Lower lobe of right lung (tissue), 2 donors: ENCODE measurements around the gene GBP6. TPM values are rescaled to one million over a fixed set of nuclear protein-coding genes. Genes with fewer than 3 reads are reported as not detected.
A peak's percentile ranks its signal among the peaks of the same experiment; 100 is the strongest.
"Not testable (repeated sequence)": the region's sequence is repeated elsewhere in the genome, so short reads cannot be mapped to it uniquely, and the experiment has no call there.

ENCODE experiments used
- ATAC-seq, 2 donors: fragments of 200-7000 bp; cut with Tn5 transposase; one replicate each; pipeline ENCODE4 v1.9.1; 2020 to 2022; ENCODE audit warnings: mild to moderate bottlenecking in 2 of 2, moderate library complexity in 2 of 2
- DNase-seq: peaks from one replicate; pipeline ENCODE4 v3.0.0-alpha.2; 2020
- H3K27ac ChIP-seq: fragments of 200-600 bp; one replicate; pipeline ENCODE4 v1.8.0; 2022
- H3K27me3 ChIP-seq: fragments of 200-600 bp; one replicate; pipeline ENCODE4 v1.8.0; 2022; ENCODE audit warnings: low read depth
- H3K36me3 ChIP-seq: fragments of 200-600 bp; one replicate; pipeline ENCODE4 v1.8.0; 2022; ENCODE audit warnings: mild to moderate bottlenecking
- H3K4me1 ChIP-seq: fragments of 200-600 bp; one replicate; pipeline ENCODE4 v1.8.0; 2022
- H3K4me3 ChIP-seq: fragments of 200-600 bp; one replicate; pipeline ENCODE4 v1.8.0; 2022; ENCODE audit warnings: mild to moderate bottlenecking
- H3K9me3 ChIP-seq: fragments of 200-600 bp; one replicate; pipeline ENCODE4 v1.8.0; 2022
- intact Hi-C: fragments of 100-400 bp; cut with DNase I; formaldehyde crosslinking; loops from one replicate; pipeline ENCODE4 v1.11.0; 2022
- total RNA-seq: library from RNA; stranded (reverse); fragmentation: NEBNext Ultra II Directional; extraction: Animal tissue kit (Norgen Biotek cat#: 25700); gene quantifications from one replicate; pipeline ENCODE4 v1.2.1, GENCODE V29; 2021
- TF ChIP-seq, protein P1 (sequence below): fragments of 200-600 bp; IDR thresholded peaks from one replicate; pipeline ENCODE4 v1.8.0; 2022; ENCODE audit warnings: antibody characterized with exemption, mild to moderate bottlenecking
- donor health status: DM: no; HTN: yes; CAD: no; lungs with severe emphysema.

The GBP6 gene
- total RNA-seq, 1 donor from 2014 or later, result 0.68 TPM

DNA sequence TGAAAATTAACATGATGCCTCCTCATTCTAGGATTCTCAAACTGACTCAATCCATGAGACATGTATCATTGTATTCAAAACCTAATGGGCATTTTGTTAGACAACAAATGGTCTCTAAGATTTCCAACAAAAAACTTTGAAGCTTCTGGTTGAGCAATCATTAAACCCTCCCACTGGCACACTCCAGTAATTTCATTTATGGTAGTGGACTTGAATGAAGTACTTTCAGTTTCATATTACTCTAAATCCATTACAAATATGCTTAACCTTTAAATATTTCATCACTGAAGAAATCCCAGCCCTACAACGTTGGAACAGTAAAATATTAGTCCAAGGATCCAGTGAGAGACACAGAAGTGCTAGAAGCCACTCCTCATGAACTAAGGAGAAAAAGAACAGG lies 43.5 kb downstream of the GBP6 start:
- Histone ChIP-seq H3K36me3 (no peaks in the 10 kb centered on the region), H3K9me3 (no peaks in the 10 kb centered on the region), H3K27me3 (no peaks in the 10 kb centered on the region), H3K4me3 (peak overlapping the region; percentile 50), H3K4me1 (peaks cover 7% of the 10 kb centered on the region), H3K27ac (peak overlapping the region; percentile 73)
- intact Hi-C loops, result no loop called here
- ATAC-seq, result peak; percentile 75 to 84
- DNase-seq, result no peak
- TF ChIP-seq, protein P1, sequence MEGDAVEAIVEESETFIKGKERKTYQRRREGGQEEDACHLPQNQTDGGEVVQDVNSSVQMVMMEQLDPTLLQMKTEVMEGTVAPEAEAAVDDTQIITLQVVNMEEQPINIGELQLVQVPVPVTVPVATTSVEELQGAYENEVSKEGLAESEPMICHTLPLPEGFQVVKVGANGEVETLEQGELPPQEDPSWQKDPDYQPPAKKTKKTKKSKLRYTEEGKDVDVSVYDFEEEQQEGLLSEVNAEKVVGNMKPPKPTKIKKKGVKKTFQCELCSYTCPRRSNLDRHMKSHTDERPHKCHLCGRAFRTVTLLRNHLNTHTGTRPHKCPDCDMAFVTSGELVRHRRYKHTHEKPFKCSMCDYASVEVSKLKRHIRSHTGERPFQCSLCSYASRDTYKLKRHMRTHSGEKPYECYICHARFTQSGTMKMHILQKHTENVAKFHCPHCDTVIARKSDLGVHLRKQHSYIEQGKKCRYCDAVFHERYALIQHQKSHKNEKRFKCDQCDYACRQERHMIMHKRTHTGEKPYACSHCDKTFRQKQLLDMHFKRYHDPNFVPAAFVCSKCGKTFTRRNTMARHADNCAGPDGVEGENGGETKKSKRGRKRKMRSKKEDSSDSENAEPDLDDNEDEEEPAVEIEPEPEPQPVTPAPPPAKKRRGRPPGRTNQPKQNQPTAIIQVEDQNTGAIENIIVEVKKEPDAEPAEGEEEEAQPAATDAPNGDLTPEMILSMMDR, result no peak

DNA sequence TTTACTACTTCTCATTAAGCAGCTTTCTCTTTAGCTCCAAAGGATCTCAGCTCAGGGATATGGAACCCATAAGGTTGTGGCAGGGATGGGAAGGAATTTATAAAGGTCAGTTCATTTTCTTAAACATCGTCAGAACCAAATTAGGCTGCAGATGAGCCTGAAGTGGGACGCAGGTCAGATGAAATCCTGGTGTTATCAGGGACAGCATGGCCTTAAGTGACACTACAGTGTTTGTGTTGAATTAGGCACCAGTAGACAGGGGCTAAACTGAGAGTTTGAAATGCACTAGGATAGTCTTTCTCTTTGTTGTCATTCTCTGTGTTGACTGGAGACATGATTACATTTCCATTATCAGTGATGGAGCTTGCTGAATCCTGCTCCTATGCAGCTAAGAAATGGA lies 43.9 kb downstream of the GBP6 start:
- H3K27me3 ChIP-seq, H3K4me1 ChIP-seq, H3K36me3 ChIP-seq, H3K9me3 ChIP-seq, intact Hi-C loops, DNase-seq: not testable (repeated sequence)
- peak overlapping the region; percentile 50 for H3K4me3 ChIP-seq
- ATAC-seq, result peak; percentile 50 to 62
- H3K27ac ChIP-seq, result peak overlapping the region; percentile 73

DNA sequence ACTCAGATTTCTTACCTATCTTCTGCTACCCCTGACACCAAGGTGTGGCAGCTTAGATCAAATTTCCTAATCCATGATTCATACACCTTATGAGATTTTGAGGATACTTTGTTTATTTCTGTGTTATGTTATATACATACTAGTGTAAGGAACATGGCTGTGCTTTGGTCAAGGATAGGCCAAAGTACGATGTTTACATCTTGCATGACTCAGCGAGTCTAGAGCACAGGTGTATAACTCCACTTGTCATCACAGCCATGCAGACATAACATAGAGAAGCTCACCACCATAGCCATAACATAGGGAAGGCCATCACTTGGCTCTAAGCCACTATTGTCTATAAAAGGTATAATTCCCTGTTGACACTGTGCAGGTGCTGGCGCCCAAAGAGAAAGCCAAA lies 61.2 kb downstream of the GBP6 start:
- DNase-seq (no peak), ATAC-seq (no peak)
- H3K36me3 ChIP-seq, result peaks cover 8% of the 10 kb centered on the region
- no peaks in the 10 kb centered on the region for H3K9me3 ChIP-seq
- no peak overlapping the region for H3K4me3 ChIP-seq
- no peaks in the 10 kb centered on the region for H3K27me3 ChIP-seq
- intact Hi-C loops, result no loop called here
- H3K27ac ChIP-seq, result no peak overlapping the region
- no peaks in the 10 kb centered on the region for H3K4me1 ChIP-seq
- TF ChIP-seq, protein P1, result no peak

DNA sequence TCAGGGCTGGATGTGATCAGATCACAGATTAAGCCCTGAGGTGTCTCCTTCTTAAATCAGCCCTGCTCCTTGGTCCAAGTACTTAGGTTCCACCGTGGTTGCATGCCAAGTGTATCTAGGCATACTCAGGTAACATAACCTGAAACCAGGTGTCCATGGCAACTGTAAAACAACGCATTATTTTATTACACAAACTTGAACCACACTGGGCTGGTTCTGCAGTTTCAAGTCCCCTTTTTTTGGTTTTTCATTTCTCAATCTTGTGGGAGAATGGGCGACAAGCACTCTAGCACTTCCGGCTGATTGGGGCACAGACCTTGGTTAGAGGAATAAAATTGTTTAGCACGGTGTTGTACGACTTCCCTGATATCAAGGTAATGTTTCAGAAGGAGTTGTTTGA lies 65.2 kb downstream of the GBP6 start:
- ATAC-seq, result peak; percentile 81 to 83
- H3K4me3 ChIP-seq, result no peak overlapping the region
- no peaks in the 10 kb centered on the region for H3K9me3 ChIP-seq
- no peak overlapping the region for H3K27ac ChIP-seq
- peaks cover 7% of the 10 kb centered on the region for H3K36me3 ChIP-seq
- no peaks in the 10 kb centered on the region for H3K4me1 ChIP-seq
- no peaks in the 10 kb centered on the region for H3K27me3 ChIP-seq
- no peak for DNase-seq
- intact Hi-C loops, result no loop called here
- TF ChIP-seq, protein P1, result no peak

DNA sequence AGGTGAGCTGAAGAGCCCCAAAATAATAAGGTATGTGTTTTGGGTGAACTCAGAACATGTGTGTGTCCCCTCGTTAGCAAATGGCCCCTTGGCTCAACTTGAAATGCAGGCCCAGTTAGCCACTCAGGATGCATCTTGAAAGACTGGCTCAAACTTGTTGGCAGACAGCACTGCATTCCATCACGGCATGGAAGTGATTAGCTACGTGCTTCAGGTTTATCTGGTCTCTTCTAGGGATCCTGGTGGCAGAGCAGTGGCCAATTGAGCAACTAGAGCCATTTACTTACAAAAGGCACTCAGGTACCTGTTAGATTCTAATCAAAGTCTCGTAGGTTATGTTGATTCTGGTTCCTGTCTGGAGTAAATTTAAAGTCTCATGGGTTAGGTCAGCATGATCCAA lies 65.8 kb downstream of the GBP6 start:
- H3K4me3 ChIP-seq, H3K36me3 ChIP-seq, H3K9me3 ChIP-seq, H3K27me3 ChIP-seq, DNase-seq, ATAC-seq, intact Hi-C loops, H3K27ac ChIP-seq, H3K4me1 ChIP-seq: not testable (repeated sequence)

DNA sequence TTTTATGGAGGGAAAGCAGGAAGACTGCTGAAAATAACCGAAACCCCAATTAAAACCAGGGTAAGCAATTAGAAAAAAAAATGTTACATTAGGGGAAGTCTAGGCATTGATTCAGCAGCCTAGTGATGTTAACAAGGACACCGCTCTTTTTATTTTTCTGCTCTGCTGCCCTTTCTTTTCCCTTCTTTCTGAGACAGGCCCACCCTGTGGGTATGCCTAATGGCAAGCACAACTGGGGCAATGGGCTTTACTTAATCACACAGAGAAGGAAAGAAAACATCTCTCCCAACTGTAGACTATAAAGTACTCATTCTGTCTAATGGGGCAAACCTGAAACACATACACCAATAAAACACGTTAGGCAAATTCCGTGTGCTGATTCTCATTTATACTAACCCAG lies 69.6 kb downstream of the GBP6 start:
- H3K27ac ChIP-seq, result no peak overlapping the region
- no peaks in the 10 kb centered on the region for H3K27me3 ChIP-seq
- no peaks in the 10 kb centered on the region for H3K4me1 ChIP-seq
- ATAC-seq (no peak), DNase-seq (no peak)
- H3K9me3 ChIP-seq, result peaks cover 13% of the 10 kb centered on the region
- no peaks in the 10 kb centered on the region for H3K36me3 ChIP-seq
- H3K4me3 ChIP-seq, result no peak overlapping the region
- intact Hi-C loops, result no loop called here
- TF ChIP-seq, protein P1, result no peak

DNA sequence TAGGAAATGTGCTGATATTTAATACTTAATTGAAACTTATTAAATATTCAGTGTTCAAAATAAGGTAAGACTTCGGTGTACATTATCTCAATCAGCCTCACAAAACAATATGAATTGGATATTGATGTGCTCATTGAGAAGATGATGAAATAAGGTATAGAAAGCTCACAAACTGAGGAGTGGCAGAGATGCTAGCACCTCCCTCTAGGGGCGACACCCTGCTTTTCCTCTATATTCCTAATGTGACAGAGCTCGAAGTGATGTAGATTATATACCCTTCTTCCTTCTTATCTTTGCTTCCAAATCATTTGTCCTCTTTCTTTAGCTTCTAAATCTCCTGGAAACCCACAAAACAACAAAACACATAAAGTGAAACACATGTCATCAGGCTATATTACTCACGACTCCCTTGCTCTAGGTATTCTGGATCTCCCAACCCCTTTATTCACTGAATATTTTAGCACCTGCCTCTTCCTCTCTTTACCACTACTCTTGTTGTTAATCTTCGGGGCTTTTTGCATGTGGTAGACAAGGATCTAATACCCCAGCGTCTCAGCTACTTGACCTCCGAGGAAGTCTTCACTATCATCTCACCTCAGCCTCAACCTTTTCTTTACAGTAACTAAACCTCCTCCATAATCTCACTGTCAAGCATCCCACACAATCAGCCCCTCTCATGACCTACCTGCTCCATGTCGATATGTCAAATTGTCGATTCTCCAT lies 70.4 kb downstream of the GBP6 start:
- H3K4me1 ChIP-seq, intact Hi-C loops, H3K4me3 ChIP-seq, DNase-seq, ATAC-seq, H3K36me3 ChIP-seq, H3K27ac ChIP-seq, H3K27me3 ChIP-seq: not testable (repeated sequence)
- H3K9me3 ChIP-seq, result peaks cover 20% of the 10 kb centered on the region

Other genes with a start within 250 kb of the GBP6 start
- gene GBP2, start 237.9 kb upstream of the GBP6 start, total RNA-seq, result 48.8 TPM
- not detected for gene GBP7, start 188.1 kb upstream of the GBP6 start, total RNA-seq
- gene GBP4, start 165.1 kb upstream of the GBP6 start, total RNA-seq, result 41.0 TPM
- gene GBP5, start 91.2 kb upstream of the GBP6 start, total RNA-seq, result 9.6 TPM
- gene LRRC8B, start 160.8 kb downstream of the GBP6 start, total RNA-seq, result 16.4 TPM